ENCODE measurements around the gene LGR6.

LGR6 gene

GRCh38 chr1:202159534-202160371, 33.8 kb upstream of the LGR6 start:
- Histone ChIP-seq H3K36me3 (ENCODE audit: low read depth) (no peaks in the 10 kb centered on the region), H3K4me3 (ENCODE audit: severe bottlenecking) (no peak overlapping the region), H3K27ac (ENCODE audit: poor library complexity, severe bottlenecking) (no peak overlapping the region), H3K9me3 (ENCODE audit: severe bottlenecking) (no peaks in the 10 kb centered on the region), H3K27me3 (ENCODE audit: insufficient read depth, poor library complexity, severe bottlenecking) (no peaks in the 10 kb centered on the region), H3K4me1 (ENCODE audit: insufficient read depth, poor library complexity, severe bottlenecking) (no peaks in the 10 kb centered on the region)
- DNase-seq (ENCODE audit: low spot score) = no peak
- ATAC-seq (ENCODE audit: low read depth) = no peak
- TF ChIP-seq, protein P1, sequence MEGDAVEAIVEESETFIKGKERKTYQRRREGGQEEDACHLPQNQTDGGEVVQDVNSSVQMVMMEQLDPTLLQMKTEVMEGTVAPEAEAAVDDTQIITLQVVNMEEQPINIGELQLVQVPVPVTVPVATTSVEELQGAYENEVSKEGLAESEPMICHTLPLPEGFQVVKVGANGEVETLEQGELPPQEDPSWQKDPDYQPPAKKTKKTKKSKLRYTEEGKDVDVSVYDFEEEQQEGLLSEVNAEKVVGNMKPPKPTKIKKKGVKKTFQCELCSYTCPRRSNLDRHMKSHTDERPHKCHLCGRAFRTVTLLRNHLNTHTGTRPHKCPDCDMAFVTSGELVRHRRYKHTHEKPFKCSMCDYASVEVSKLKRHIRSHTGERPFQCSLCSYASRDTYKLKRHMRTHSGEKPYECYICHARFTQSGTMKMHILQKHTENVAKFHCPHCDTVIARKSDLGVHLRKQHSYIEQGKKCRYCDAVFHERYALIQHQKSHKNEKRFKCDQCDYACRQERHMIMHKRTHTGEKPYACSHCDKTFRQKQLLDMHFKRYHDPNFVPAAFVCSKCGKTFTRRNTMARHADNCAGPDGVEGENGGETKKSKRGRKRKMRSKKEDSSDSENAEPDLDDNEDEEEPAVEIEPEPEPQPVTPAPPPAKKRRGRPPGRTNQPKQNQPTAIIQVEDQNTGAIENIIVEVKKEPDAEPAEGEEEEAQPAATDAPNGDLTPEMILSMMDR (IDR thresholded peaks at IDR 0.05; ENCODE audit: poor library complexity, severe bottlenecking) = no peak

- no peak for DNase-seq (ENCODE audit: low spot score)
- Histone ChIP-seq H3K9me3 (ENCODE audit: severe bottlenecking) (no peaks in the 10 kb centered on the region), H3K27me3 (ENCODE audit: insufficient read depth, poor library complexity, severe bottlenecking) (no peaks in the 10 kb centered on the region), H3K36me3 (ENCODE audit: low read depth) (no peaks in the 10 kb centered on the region), H3K4me1 (ENCODE audit: insufficient read depth, poor library complexity, severe bottlenecking) (no peaks in the 10 kb centered on the region), H3K27ac (ENCODE audit: poor library complexity, severe bottlenecking) (no peak within 1 kb of the TSS), H3K4me3 (ENCODE audit: severe bottlenecking) (no peak within 1 kb of the TSS)
- no peak for ATAC-seq (ENCODE audit: low read depth)
- TF ChIP-seq, protein P1 (IDR thresholded peaks at IDR 0.05; ENCODE audit: poor library complexity, severe bottlenecking) = no peak
These were observed 33.1 kb upstream of the LGR6 start, which contains the start of gene PTPN7 for GRCh38 chr1:202160377-202160940. PTPN7 (minus strand) TSS chr1:202160602; CDS start chr1:202159402, 1,200 bp downstream.

DNA sequence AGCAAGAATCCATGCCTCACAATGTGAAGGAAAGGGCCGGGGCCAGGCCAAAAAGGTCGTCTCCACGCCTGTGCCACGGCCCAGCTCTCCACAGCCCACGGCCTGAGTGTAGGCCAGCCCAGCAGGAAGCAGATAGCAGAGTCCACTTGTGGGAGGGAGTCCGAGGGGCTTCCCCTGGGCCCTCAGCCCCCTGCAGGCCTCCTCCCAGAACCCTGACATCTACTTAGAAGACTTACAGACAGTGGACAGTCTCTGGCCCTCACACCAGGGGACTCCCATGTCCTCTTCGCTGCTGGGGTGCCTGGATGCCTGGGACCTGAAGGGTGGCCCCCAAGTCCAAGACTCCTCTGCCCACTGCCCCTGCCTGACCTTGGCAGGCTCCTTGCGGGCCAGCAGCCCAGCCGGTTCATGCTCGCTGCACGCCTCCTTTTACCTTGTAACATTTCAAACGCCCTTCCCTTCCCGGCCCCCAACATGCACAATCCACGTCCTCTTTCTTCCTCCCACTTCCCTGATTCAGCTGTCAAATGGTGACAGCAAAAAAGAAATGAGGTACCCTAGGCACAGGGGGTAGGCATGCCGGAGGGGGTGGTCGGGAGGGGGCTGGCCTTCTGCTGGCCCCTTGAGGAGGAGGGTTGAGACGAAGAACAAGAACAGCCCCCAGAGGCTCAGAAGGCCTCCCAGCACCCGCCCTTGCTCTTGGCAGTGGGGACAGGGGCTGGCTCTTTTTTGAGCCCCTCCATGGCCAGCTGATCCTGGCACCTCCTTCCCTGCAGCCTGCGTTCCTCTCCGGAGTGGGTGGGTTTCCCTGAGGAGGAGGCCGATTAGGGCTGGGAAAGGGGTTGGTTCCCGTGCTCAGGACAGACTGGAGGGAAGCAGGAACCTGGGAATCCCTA, 32.2 kb upstream of the LGR6 start:
- no peak overlapping the region for H3K27ac ChIP-seq (ENCODE audit: poor library complexity, severe bottlenecking)
- H3K27me3 ChIP-seq (ENCODE audit: insufficient read depth, poor library complexity, severe bottlenecking) = no peaks in the 10 kb centered on the region
- H3K36me3 ChIP-seq (ENCODE audit: low read depth) = no peaks in the 10 kb centered on the region
- H3K9me3 ChIP-seq (ENCODE audit: severe bottlenecking) = no peaks in the 10 kb centered on the region
- H3K4me3 ChIP-seq (ENCODE audit: severe bottlenecking) = no peak overlapping the region
- no peaks in the 10 kb centered on the region for H3K4me1 ChIP-seq (ENCODE audit: insufficient read depth, poor library complexity, severe bottlenecking)
- TF ChIP-seq, protein P1 (IDR thresholded peaks at IDR 0.05; ENCODE audit: poor library complexity, severe bottlenecking) = no peak
- ATAC-seq (ENCODE audit: low read depth) = no peak
- no peak for DNase-seq (ENCODE audit: low spot score)

- no peak for ATAC-seq (ENCODE audit: low read depth)
- H3K4me1 ChIP-seq (ENCODE audit: insufficient read depth, poor library complexity, severe bottlenecking) = no peaks in the 10 kb centered on the region
- H3K27ac ChIP-seq (ENCODE audit: poor library complexity, severe bottlenecking) = no peak overlapping the region
- DNase-seq (ENCODE audit: low spot score) = no peak
- H3K9me3 ChIP-seq (ENCODE audit: severe bottlenecking) = no peaks in the 10 kb centered on the region
- no peak overlapping the region for H3K4me3 ChIP-seq (ENCODE audit: severe bottlenecking)
- H3K27me3 ChIP-seq (ENCODE audit: insufficient read depth, poor library complexity, severe bottlenecking) = no peaks in the 10 kb centered on the region
- TF ChIP-seq, protein P1 (IDR thresholded peaks at IDR 0.05; ENCODE audit: poor library complexity, severe bottlenecking) = no peak
- H3K36me3 ChIP-seq (ENCODE audit: low read depth) = no peaks in the 10 kb centered on the region
These were observed 31.6 kb upstream of the LGR6 start for GRCh38 chr1:202162047-202162417.

Data from RWPE2 (cell line).